ENCODE data around the gene FBXO3. TPM values are rescaled to one million over a fixed set of nuclear protein-coding genes. Genes with fewer than 3 reads are reported as not detected.

FBXO3 gene
- total RNA-seq, 4 donors from 2014 or later: 27.8 to 36.3 (median 28.7) TPM

DNA sequence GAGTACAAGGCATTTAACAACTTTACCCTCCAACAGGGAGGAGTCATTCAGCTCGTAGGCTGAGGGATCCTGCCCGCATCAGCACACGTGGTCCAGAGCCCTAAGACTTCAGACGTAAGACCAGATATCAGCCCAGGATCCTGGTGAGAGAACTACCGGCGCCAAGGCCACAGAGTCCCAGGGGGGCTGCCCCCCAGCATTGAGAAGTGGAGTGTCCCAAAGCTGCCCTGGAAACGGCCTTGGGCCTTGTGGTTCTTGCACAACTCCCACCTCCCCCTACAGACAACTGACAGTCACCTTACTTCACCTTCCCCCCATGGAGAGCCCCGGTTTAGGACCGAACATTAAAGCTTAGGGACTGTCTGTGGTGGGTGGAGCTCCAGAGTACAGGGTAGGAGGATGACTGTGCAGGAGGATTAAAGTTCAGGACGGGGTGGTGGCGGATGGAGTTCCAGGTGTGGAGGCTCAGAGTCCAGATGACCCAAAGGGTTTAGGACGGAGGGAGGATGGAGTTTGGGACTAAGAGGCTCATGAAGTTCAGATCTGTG lies 74.7 kb downstream of the FBXO3 start:
- Histone ChIP-seq H3K4me3 (no peak overlapping the region), H3K36me3 (no peaks in the 10 kb centered on the region), H3K9me3 (no peaks in the 10 kb centered on the region), H3K4me1 (peaks cover 3 to 63% (median 44%) of the 10 kb centered on the region in 4 donors), H3K27me3 (no peaks in the 10 kb centered on the region), H3K27ac (peak overlapping the region; percentile 15 to 88 (median 79))
- no peak for TF ChIP-seq POLR2A (IDR thresholded peaks at IDR 0.05)
- no peak for TF ChIP-seq EP300 (IDR thresholded peaks at IDR 0.05)
- TF ChIP-seq CTCF (IDR thresholded peaks at IDR 0.05): no peak
- no peak for DNase-seq (ENCODE audit: low spot score in 2 of 2)
- 75 to 79% methylated on average over 11 to 12 of the region's 12 CpGs for WGBS, 2 donors

- H3K27ac ChIP-seq: peak overlapping the region in 1 of 4 donors; percentile 88
- no peak for TF ChIP-seq CTCF (IDR thresholded peaks at IDR 0.05)
- no peak for TF ChIP-seq EP300 (IDR thresholded peaks at IDR 0.05)
- TF ChIP-seq POLR2A (IDR thresholded peaks at IDR 0.05): no peak
- H3K9me3 ChIP-seq: no peaks in the 10 kb centered on the region
- 56 to 60% methylated on average over 5 of the region's 5 CpGs for WGBS, 2 donors
- no peaks in the 10 kb centered on the region for H3K36me3 ChIP-seq
- no peak overlapping the region for H3K4me3 ChIP-seq
- H3K27me3 ChIP-seq: no peaks in the 10 kb centered on the region
- no peak for DNase-seq (ENCODE audit: low spot score in 2 of 2)
- peaks cover 3 to 63% (median 45%) of the 10 kb centered on the region in 4 donors for H3K4me1 ChIP-seq
Observed at GRCh38 chr11:33698921-33699320, 75.4 kb downstream of the FBXO3 start.

GRCh38 chr11:33697997-33698396 lies 76.3 kb downstream of the FBXO3 start:
- Histone ChIP-seq H3K4me1 (peaks cover under 1 to 65% (median 46%) of the 10 kb centered on the region in 4 donors), H3K27me3 (no peaks in the 10 kb centered on the region)

GRCh38 chr11:33696931-33697638 lies 77.2 kb downstream of the FBXO3 start:
- DNase-seq (ENCODE audit: low spot score in 2 of 2): no peak
- no peak overlapping the region for H3K4me3 ChIP-seq
- H3K27me3 ChIP-seq: no peaks in the 10 kb centered on the region
- no peaks in the 10 kb centered on the region for H3K9me3 ChIP-seq
- TF ChIP-seq POLR2A (IDR thresholded peaks at IDR 0.05): no peak
- TF ChIP-seq EP300 (IDR thresholded peaks at IDR 0.05): no peak
- TF ChIP-seq CTCF (IDR thresholded peaks at IDR 0.05): no peak
- H3K27ac ChIP-seq: peak overlapping the region in 1 of 4 donors; percentile 4
- no peaks in the 10 kb centered on the region for H3K36me3 ChIP-seq
- 75 to 83% methylated on average over 6 of the region's 6 CpGs for WGBS, 2 donors
- H3K4me1 ChIP-seq: peaks cover 0 to 63% (median 42%) of the 10 kb centered on the region in 4 donors

More at GRCh38 chr11:33697997-33698396, 76.3 kb downstream of the FBXO3 start:
- DNase-seq (ENCODE audit: low spot score in 2 of 2): no peak
- Histone ChIP-seq H3K4me3 (no peak overlapping the region), H3K27ac (peak overlapping the region in 2 of 4 donors; percentile 47 to 53), H3K9me3 (no peaks in the 10 kb centered on the region), H3K36me3 (no peaks in the 10 kb centered on the region)
- TF ChIP-seq POLR2A (IDR thresholded peaks at IDR 0.05) (no peak), CTCF (IDR thresholded peaks at IDR 0.05) (no peak), EP300 (IDR thresholded peaks at IDR 0.05) (no peak)
- 68 to 74% methylated on average over 3 of the region's 3 CpGs for WGBS, 2 donors

DNA sequence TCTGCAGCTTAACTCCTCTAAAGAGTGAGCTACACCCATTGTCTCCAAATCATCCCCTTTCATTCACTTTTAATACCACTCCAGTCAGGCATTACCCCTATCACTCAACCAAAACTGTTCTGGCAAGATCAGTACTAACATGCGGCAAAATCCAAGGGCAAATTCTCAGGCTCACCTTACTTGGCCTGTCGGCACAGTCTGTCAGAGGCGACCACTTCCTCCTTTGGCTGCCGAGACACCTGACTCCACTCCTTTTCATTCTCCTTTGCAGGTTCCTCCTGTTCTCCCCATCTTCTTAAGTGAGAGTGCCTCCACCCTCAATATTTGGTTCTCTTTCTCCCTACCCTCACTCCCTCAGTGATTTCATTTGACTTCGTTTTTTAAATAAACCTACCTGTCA lies 77.9 kb downstream of the FBXO3 start:
- H3K27ac ChIP-seq: peak overlapping the region in 1 of 4 donors; percentile 94
- 87 to 92% methylated on average over 5 of the region's 5 CpGs for WGBS, 2 donors
- peaks cover 0 to 63% (median 43%) of the 10 kb centered on the region in 4 donors for H3K4me1 ChIP-seq
- TF ChIP-seq EP300 (IDR thresholded peaks at IDR 0.05) (no peak), CTCF (IDR thresholded peaks at IDR 0.05) (no peak), POLR2A (IDR thresholded peaks at IDR 0.05) (no peak)
- no peaks in the 10 kb centered on the region for H3K36me3 ChIP-seq
- no peaks in the 10 kb centered on the region for H3K27me3 ChIP-seq
- H3K9me3 ChIP-seq: no peaks in the 10 kb centered on the region
- DNase-seq (ENCODE audit: low spot score in 2 of 2): no peak
- no peak overlapping the region for H3K4me3 ChIP-seq

All from tibial nerve (tissue), 4 donors.